Endothelial cell of umbilical vein (primary cell): ENCODE data around the gene ZIC5. TPM values are rescaled to one million over a fixed set of nuclear protein-coding genes. Genes with fewer than 3 reads are reported as not detected.

Experiments
- BruUV-seq: library from RNA; stranded (reverse); fragments of 400-500 nt; replicated peaks from 2 replicates; lab custom pipeline; 2021; lab: Mats Ljungman, UMichigan
- CTCF ChIA-PET: fragments of 300-600, 350-600 bp; sonication (Branson Sonifier 250); formaldehyde crosslinking; loops from one replicate; lab custom pipeline; 2021; ENCODE audit warnings: antibody characterized with exemption, inconsistent platforms; lab: Charles Lee
- POLR2A ChIA-PET: fragments of 300-600, 350-600 bp; sonication (Branson Sonifier 250); formaldehyde crosslinking; loops from one replicate; lab custom pipeline; 2021; ENCODE audit warnings: antibody characterized with exemption, inconsistent platforms; lab: Charles Lee
- DNase-seq: peaks from one replicate; pipeline ENCODE4 v3.0.0-alpha.2; 2011; ENCODE audit warnings: low read depth, low spot score
- FAIRE-seq: peaks from 2 replicates; lab custom pipeline; 2011; peaks lifted over from hg19 to GRCh38; lab: Jason Lieb, UNC
- H2AFZ ChIP-seq: 2 replicates; pipeline ENCODE4 v1.6.0; 2012; ENCODE audit warnings: low read depth, low read length, control low read depth, inconsistent platforms
- H3K27ac ChIP-seq: 2 replicates; pipeline ENCODE4 v1.5.1; 2011; ENCODE audit warnings: low read depth, mild to moderate bottlenecking, control low read depth, low read length, moderate library complexity; ENCODE audit not compliant: insufficient read depth
- H3K27me3 ChIP-seq, 2 experiments: 2 replicates each; pipeline versions ENCODE4 v1.6.0 to v1.6.1; 2011; ENCODE audit warnings: low read length in 2 of 2, mixed read lengths in 1 of 2; ENCODE audit not compliant: control insufficient read depth in 2 of 2, insufficient read depth in 2 of 2
- H3K36me3 ChIP-seq, 2 experiments: 2 replicates in 1 of 2; 3 replicates in 1 of 2; pipeline ENCODE4 v1.5.1; 2011; ENCODE audit warnings: low read length in 2 of 2, mild to moderate bottlenecking in 1 of 2, moderate library complexity in 1 of 2; ENCODE audit not compliant: control insufficient read depth in 2 of 2, insufficient read depth in 2 of 2; ENCODE audit errors: extremely low read depth in 1 of 2
- H3K4me1 ChIP-seq: 3 replicates; pipeline ENCODE4 v1.5.1; 2011; ENCODE audit warnings: mild to moderate bottlenecking, low read length; ENCODE audit not compliant: control insufficient read depth, insufficient read depth; ENCODE audit errors: extremely low read depth
- H3K4me2 ChIP-seq: 2 replicates; pipeline ENCODE4 v1.6.1; 2011; ENCODE audit warnings: low read length, control low read depth, mixed read lengths; ENCODE audit not compliant: insufficient read depth
- H3K4me3 ChIP-seq, 3 experiments: fragments of 200-600 bp in 1 of 3; sonication (generic), shearing (Covaris generic) in 1 of 3; replicated peaks in 1 of 3; 2 replicates each; pipeline ENCODE4 v1.5.1; 2011 to 2016; ENCODE audit warnings: control low read depth in 3 of 3, low read length in 3 of 3, mild to moderate bottlenecking in 2 of 3, inconsistent platforms in 1 of 3, low read depth in 1 of 3, moderate library complexity in 1 of 3; ENCODE audit not compliant: insufficient read depth in 1 of 3
- H3K79me2 ChIP-seq: 2 replicates; pipeline ENCODE4 v1.6.0; 2012; ENCODE audit warnings: low read length, inconsistent platforms; ENCODE audit not compliant: control insufficient read depth, insufficient read depth
- H3K9ac ChIP-seq: replicated peaks from 2 replicates; pipeline ENCODE3; 2011; ENCODE audit warnings: low read length, control low read depth; ENCODE audit not compliant: insufficient read depth; ENCODE audit errors: extremely low read depth
- H3K9me1 ChIP-seq: replicated peaks from 3 replicates; pipeline ENCODE4 v1.6.0; 2011; ENCODE audit warnings: mild to moderate bottlenecking, low read length; ENCODE audit not compliant: control insufficient read depth, insufficient read depth; ENCODE audit errors: extremely low read depth
- H3K9me3 ChIP-seq: replicated peaks from 2 replicates; pipeline ENCODE4 v1.5.1; 2012; ENCODE audit warnings: low read length, inconsistent platforms; ENCODE audit not compliant: control insufficient read depth, insufficient read depth
- H4K20me1 ChIP-seq: replicated peaks from 2 replicates; pipeline ENCODE3; 2011; ENCODE audit warnings: mild to moderate bottlenecking, low read length; ENCODE audit not compliant: control insufficient read depth, insufficient read depth; ENCODE audit errors: extremely low read depth
- EZH2 ChIP-seq: IDR thresholded peaks from 2 replicates; pipeline ENCODE4 v1.6.1; 2012; ENCODE audit warnings: borderline replicate concordance, low read depth, mild to moderate bottlenecking, moderate library complexity, low read length, inconsistent platforms; ENCODE audit not compliant: severe bottlenecking
- FOS ChIP-seq: IDR thresholded peaks from 2 replicates; pipeline ENCODE4 v1.6.1; 2011; ENCODE audit warnings: mild to moderate bottlenecking, low read length, moderate library complexity, borderline replicate concordance; ENCODE audit not compliant: insufficient read depth
- GATA2 ChIP-seq: IDR thresholded peaks from 2 replicates; pipeline ENCODE4 v1.7.0; 2011; ENCODE audit warnings: low read depth, mild to moderate bottlenecking, moderate library complexity, mixed read lengths, low read length; ENCODE audit not compliant: insufficient read length, insufficient read depth
- JUN ChIP-seq: IDR thresholded peaks from 2 replicates; pipeline ENCODE4 v1.6.1; 2011; ENCODE audit warnings: borderline replicate concordance, low read depth; ENCODE audit not compliant: insufficient read length, insufficient read depth
- MYC ChIP-seq: IDR thresholded peaks from one replicate; pipeline ENCODE4 v1.6.1; 2011; ENCODE audit warnings: mild to moderate bottlenecking, low read depth, low read length
- POLR2A ChIP-seq: IDR thresholded peaks from 2 replicates; pipeline ENCODE4 v1.6.1; 2012; ENCODE audit warnings: low read depth, mild to moderate bottlenecking, control low read depth, low read length
- POLR2AphosphoS5 ChIP-seq: IDR thresholded peaks from 2 replicates; pipeline ENCODE4 v1.6.1; 2012; ENCODE audit warnings: low read depth, mild to moderate bottlenecking, control low read depth, low read length, moderate library complexity; ENCODE audit not compliant: insufficient read depth
- dilution Hi-C: fragments of 300-500 bp; cut with MboI; formaldehyde crosslinking; loops from one replicate; pipeline ENCODE4 v1.15.0; 2019; ENCODE audit warnings: low sequenced_read_pairs; ENCODE audit not compliant: extremely low pct_ligation_motif_present
- intact Hi-C: fragments of 100-400 bp; cut with micrococcal nuclease; formaldehyde crosslinking; loops from one replicate; pipeline ENCODE4 v1.10.0; 2022
- polyA plus RNA-seq, 4 experiments: library from polyadenylated mRNA; depleted of rRNA in 3 of 4; stranded (reverse) in 3 of 4; unstranded in 1 of 4; fragments of >200 nt; gene quantifications; 2 replicates each; pipeline versions ENCODE4 v1.2.1 to v1.2.3, GENCODE V29; 2011 to 2012; ENCODE audit warnings: missing spikeins in 1 of 4
- total RNA-seq: library from RNA; stranded (reverse); gene quantifications from 2 replicates; pipeline ENCODE4 v1.2.3, GENCODE V29; 2021
- TF ChIP-seq, protein P1 (sequence below): IDR thresholded peaks from 2 replicates; pipeline ENCODE4 v1.6.1; 2011; ENCODE audit not compliant: insufficient read depth, insufficient read length
- TF ChIP-seq, protein P2 (sequence below), 2 donors: IDR thresholded peaks; 1 replicate in 1 of 2; 2 replicates in 1 of 2; pipeline ENCODE4 v1.5.1; 2011; ENCODE audit warnings: low read length in 2 of 2, mild to moderate bottlenecking in 2 of 2, moderate library complexity in 2 of 2, control low read depth in 1 of 2, inconsistent platforms in 1 of 2, low read depth in 1 of 2; ENCODE audit not compliant: insufficient read depth in 1 of 2; ENCODE audit errors: extremely low read depth in 1 of 2

Gene ZIC5
- total and polyA plus RNA-seq, 2 donors (not counting 3 experiments of a cell fraction or from before 2014, with no cell fraction given), result not detected

DNA sequence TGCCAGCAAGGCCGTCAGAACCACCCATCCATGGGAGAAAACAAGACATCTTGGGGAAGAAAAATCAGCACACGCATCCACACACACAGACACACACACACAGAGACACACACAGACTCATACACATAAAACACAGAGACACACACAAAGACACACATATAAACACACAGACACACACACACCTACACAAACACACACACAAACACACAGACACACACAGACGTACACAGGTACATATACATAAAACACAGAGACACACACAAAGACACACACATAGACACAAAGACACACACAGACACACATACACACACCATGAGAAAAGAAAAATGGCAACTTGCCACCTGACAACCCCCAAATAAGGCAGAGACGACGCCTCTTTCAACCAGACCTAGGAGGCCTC, 40.6 kb downstream of the ZIC5 start:
- Histone ChIP-seq H3K9me1 (no peaks in the 10 kb centered on the region), H3K9ac (no peak overlapping the region), H3K27me3 (no peaks in the 10 kb centered on the region), H3K36me3 (no peaks in the 10 kb centered on the region), H3K4me1 (no peaks in the 10 kb centered on the region), H3K79me2 (no peaks in the 10 kb centered on the region), H3K4me2 (no peak overlapping the region), H4K20me1 (no peaks in the 10 kb centered on the region), H3K9me3 (no peaks in the 10 kb centered on the region), H3K4me3 (no peak overlapping the region), H3K27ac (no peak overlapping the region), H2AFZ (no peak overlapping the region)
- no peak for FAIRE-seq
- TF ChIP-seq POLR2AphosphoS5 (no peak), POLR2A (no peak), MYC (no peak), JUN (no peak), EZH2 (no peak), GATA2 (no peak), FOS (no peak)
- TF ChIP-seq, protein P1, sequence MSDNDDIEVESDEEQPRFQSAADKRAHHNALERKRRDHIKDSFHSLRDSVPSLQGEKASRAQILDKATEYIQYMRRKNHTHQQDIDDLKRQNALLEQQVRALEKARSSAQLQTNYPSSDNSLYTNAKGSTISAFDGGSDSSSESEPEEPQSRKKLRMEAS, result no peak
- TF ChIP-seq, protein P2, sequence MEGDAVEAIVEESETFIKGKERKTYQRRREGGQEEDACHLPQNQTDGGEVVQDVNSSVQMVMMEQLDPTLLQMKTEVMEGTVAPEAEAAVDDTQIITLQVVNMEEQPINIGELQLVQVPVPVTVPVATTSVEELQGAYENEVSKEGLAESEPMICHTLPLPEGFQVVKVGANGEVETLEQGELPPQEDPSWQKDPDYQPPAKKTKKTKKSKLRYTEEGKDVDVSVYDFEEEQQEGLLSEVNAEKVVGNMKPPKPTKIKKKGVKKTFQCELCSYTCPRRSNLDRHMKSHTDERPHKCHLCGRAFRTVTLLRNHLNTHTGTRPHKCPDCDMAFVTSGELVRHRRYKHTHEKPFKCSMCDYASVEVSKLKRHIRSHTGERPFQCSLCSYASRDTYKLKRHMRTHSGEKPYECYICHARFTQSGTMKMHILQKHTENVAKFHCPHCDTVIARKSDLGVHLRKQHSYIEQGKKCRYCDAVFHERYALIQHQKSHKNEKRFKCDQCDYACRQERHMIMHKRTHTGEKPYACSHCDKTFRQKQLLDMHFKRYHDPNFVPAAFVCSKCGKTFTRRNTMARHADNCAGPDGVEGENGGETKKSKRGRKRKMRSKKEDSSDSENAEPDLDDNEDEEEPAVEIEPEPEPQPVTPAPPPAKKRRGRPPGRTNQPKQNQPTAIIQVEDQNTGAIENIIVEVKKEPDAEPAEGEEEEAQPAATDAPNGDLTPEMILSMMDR (IDR thresholded peaks at IDR 0.05; ENCODE audit: extremely low read depth in 1 of 2, insufficient read depth in 1 of 2, low read depth in 1 of 2, low read length in 2 of 2), result no peak
- BruUV-seq, result no TSS peak
- intact Hi-C loops, result no loop called here
- ChIA-PET CTCF (interaction anchor here (1.3 kb wide), 1 partner anchor 584 kb away, joined by 5 read pairs; no protein-coding TSS in a partner anchor), POLR2A (no interaction called here)
- dilution Hi-C loops, result no loop called here
- no peak for DNase-seq
